MCF 10A (cell line): ENCODE measurements around the gene DGKD. TPM values are rescaled to one million over a fixed set of nuclear protein-coding genes. Genes with fewer than 3 reads are reported as not detected.

Experiments used
- BruUV-seq: library from RNA; stranded (reverse); fragments of 400-500 nt; replicated peaks from 2 replicates; lab custom pipeline; 2021; lab: Mats Ljungman, UMichigan
- CTCF ChIA-PET: fragments of 300-600 bp; sonication (Branson Sonifier 250); formaldehyde crosslinking; extraction: SDS; loops from one replicate; lab custom pipeline; 2021; ENCODE audit warnings: antibody characterized with exemption, inconsistent platforms; lab: Yijun Ruan, JAX
- POLR2A ChIA-PET: fragments of 300-600, 350-650 bp; sonication (Branson Sonifier 250); formaldehyde crosslinking; extraction: SDS; loops from one replicate; lab custom pipeline; 2020; ENCODE audit warnings: antibody characterized with exemption, inconsistent platforms; lab: Yijun Ruan, JAX
- DNase-seq: peaks from one replicate; pipeline ENCODE4 v3.0.0-alpha.2; 2018; ENCODE audit not compliant: unreplicated experiment
- H3K27ac Mint-ChIP-seq: one replicate; pipeline ENCODE4 v1.8.0; 2022; ENCODE audit warnings: mild to moderate bottlenecking, low read depth, mixed read lengths; ENCODE audit not compliant: unreplicated experiment
- H3K27me3 Mint-ChIP-seq: one replicate; pipeline ENCODE4 v1.8.0; 2022; ENCODE audit warnings: mixed read lengths; ENCODE audit not compliant: insufficient read depth, unreplicated experiment
- H3K36me3 Mint-ChIP-seq: one replicate; pipeline ENCODE4 v1.8.0; 2022; ENCODE audit warnings: mild to moderate bottlenecking, moderate library complexity, mixed read lengths; ENCODE audit not compliant: insufficient read depth, unreplicated experiment
- H3K4me1 Mint-ChIP-seq: one replicate; pipeline ENCODE4 v1.8.0; 2022; ENCODE audit warnings: mixed read lengths; ENCODE audit not compliant: insufficient read depth, unreplicated experiment
- H3K4me3 Mint-ChIP-seq: one replicate; pipeline ENCODE4 v1.8.0; 2022; ENCODE audit warnings: mild to moderate bottlenecking, moderate library complexity, mixed read lengths; ENCODE audit not compliant: unreplicated experiment
- H3K9me3 Mint-ChIP-seq: one replicate; pipeline ENCODE4 v1.8.0; 2022; ENCODE audit warnings: mixed read lengths; ENCODE audit not compliant: unreplicated experiment
- CTCF ChIP-seq: fragments of 200-600 bp; IDR thresholded peaks from one replicate; pipeline ENCODE4 v1.8.0; 2022; ENCODE audit warnings: antibody characterized with exemption, mild to moderate bottlenecking; ENCODE audit not compliant: unreplicated experiment
- intact Hi-C: fragments of 100-400 bp; cut with micrococcal nuclease; formaldehyde crosslinking; loops from 2 replicates; pipeline ENCODE4 v1.14.1; 2022
- total RNA-seq: library from RNA; stranded (reverse); gene quantifications from 2 replicates; pipeline ENCODE4 v1.2.3, GENCODE V29; 2022

The DGKD gene
- total RNA-seq, 1 experiment from 2014 or later: 59.1 TPM

DNA sequence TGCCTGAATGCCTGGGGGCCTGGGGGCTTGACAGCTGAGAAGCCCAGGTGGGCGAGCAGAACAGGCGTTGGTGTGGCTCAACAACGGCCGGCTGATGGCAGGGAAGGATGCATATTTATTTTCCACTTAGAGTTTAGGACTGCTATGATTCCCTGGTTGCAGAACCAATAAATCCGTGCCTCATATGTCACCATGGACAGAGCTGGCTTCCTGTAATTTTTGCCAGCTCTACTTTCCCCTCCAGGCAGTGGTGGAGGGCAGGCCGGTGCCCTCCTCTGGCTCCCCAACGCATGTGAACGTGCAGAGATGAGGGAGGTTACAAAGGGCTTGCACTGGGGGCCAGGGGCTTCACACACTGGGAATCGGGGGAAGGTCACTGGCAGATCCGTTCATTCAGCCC is 28.5 kb upstream of the DGKD start:
- Mint-ChIP-seq H3K4me3 (no peak overlapping the region), H3K27me3 (peaks cover 11% of the 10 kb centered on the region), H3K27ac (no peak overlapping the region), H3K9me3 (no peaks in the 10 kb centered on the region), H3K4me1 (no peaks in the 10 kb centered on the region), H3K36me3 (no peaks in the 10 kb centered on the region)
- ChIA-PET POLR2A (no interaction called here), CTCF (interaction anchor here (0.6 kb wide), 1 partner anchor 30 kb away, joined by 3 read pairs; no protein-coding TSS in a partner anchor)
- BruUV-seq: no TSS peak
- TF ChIP-seq CTCF: no peak
- no peak for DNase-seq
- intact Hi-C loops: no loop called here

GRCh38 chr2:233326500-233326899 is 27.8 kb upstream of the DGKD start:
- no peak for TF ChIP-seq CTCF

DNA sequence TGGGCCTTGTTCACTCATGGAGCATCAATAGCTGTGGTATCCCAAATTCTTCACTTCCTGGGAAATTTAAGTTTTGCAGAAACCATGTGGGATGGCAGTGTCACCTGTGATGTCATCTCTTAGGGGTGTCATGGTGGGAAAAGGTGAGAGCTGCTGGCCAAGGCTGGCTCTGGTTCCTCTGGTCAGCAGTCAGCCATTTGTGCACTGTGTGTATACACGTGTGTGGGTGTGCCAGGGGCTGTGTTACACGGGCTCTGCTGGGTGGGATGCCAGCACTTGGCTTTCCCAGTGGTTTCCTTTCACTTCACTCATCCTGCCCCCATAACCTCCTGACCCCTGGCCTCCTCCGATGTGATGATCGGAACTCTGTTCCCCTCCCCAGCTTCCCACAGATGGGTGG is 25.4 kb upstream of the DGKD start:
- ChIA-PET POLR2A (no interaction called here), CTCF (no interaction called here)
- Mint-ChIP-seq H3K4me1 (no peaks in the 10 kb centered on the region), H3K4me3 (no peak overlapping the region), H3K36me3 (no peaks in the 10 kb centered on the region), H3K9me3 (no peaks in the 10 kb centered on the region), H3K27me3 (no peaks in the 10 kb centered on the region), H3K27ac (no peak overlapping the region)
- DNase-seq: no peak
- no peak for TF ChIP-seq CTCF
- no TSS peak for BruUV-seq
- intact Hi-C loops: no loop called here

More at GRCh38 chr2:233326500-233326899, 27.8 kb upstream of the DGKD start:
- Mint-ChIP-seq H3K27me3 (peaks cover 4% of the 10 kb centered on the region), H3K4me3 (no peak overlapping the region), H3K36me3 (no peaks in the 10 kb centered on the region), H3K27ac (no peak overlapping the region), H3K9me3 (no peaks in the 10 kb centered on the region), H3K4me1 (no peaks in the 10 kb centered on the region)
- intact Hi-C loops: no loop called here
- CTCF ChIA-PET: no interaction called here
- no peak for DNase-seq
- BruUV-seq: no TSS peak
- POLR2A ChIA-PET: no interaction called here

DNA sequence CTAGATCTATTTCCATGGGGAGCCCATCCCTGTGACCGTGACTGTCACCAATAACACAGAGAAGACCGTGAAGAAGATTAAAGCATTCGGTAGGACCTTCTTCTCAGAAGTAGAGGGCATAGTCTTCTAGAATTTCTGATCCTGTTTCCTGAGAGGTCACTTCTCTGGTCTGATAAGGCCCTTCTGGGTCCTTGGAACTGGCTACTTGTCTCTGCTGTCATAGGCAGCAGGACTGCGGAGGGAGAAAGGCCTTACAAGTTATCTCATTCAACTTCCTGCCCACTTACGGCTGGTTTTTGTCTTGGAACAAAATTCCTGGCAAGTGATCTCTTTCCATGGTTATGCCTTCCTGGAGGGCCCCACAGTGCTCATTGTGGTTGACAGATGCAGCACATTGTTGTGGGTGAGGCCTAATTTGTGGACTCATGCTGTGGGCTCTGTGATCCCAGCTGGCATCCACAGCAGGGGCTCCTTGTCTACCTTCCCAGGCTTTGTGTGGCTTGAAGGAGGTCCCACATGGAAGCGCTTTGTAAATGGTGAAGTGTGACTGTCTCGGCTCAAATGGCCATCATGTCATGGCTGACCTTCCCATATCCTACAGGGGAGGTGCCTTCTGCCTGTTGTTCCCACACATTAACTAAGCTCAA is 24.7 kb upstream of the DGKD start:
- no peak for DNase-seq
- Mint-ChIP-seq H3K4me3 (no peak overlapping the region), H3K4me1 (no peaks in the 10 kb centered on the region), H3K36me3 (no peaks in the 10 kb centered on the region), H3K9me3 (no peaks in the 10 kb centered on the region), H3K27ac (no peak overlapping the region), H3K27me3 (no peaks in the 10 kb centered on the region)
- ChIA-PET CTCF (interaction anchor here (1.7 kb wide), 1 partner anchor 17 kb away, joined by 3 read pairs; no protein-coding TSS in a partner anchor), POLR2A (interaction anchor here (0.6 kb wide), 1 partner anchor 92 kb away, joined by 4 read pairs; no protein-coding TSS in a partner anchor)
- no TSS peak for BruUV-seq
- intact Hi-C loops: no loop called here
- no peak for TF ChIP-seq CTCF
